NT2/D1 (cell line): ENCODE results near the gene IL16.
"Not testable (repeated sequence)": the region's sequence is repeated elsewhere in the genome, so short reads cannot be mapped to it uniquely, and the experiment has no call there.

Source experiments
- DNase-seq: peaks from one replicate; pipeline ENCODE4 v3.0.0-alpha.2; 2011; ENCODE audit warnings: low read depth, low spot score
- H3K27me3 ChIP-seq: 2 replicates; pipeline ENCODE4 v1.6.0; 2011; ENCODE audit warnings: mild to moderate bottlenecking; ENCODE audit not compliant: insufficient read length, insufficient read depth
- H3K36me3 ChIP-seq: 2 replicates; pipeline ENCODE4 v1.6.1; 2011; ENCODE audit warnings: mild to moderate bottlenecking, low read length, mixed read lengths; ENCODE audit not compliant: insufficient read depth, insufficient read length
- H3K4me1 ChIP-seq: 2 replicates; pipeline ENCODE4 v1.5.1; 2011; ENCODE audit not compliant: insufficient read depth, insufficient read length
- H3K4me3 ChIP-seq: 2 replicates; pipeline ENCODE4 v1.5.1; 2011; ENCODE audit warnings: low read depth; ENCODE audit not compliant: insufficient read length
- H3K9ac ChIP-seq: 2 replicates; pipeline ENCODE4 v1.6.0; 2011; ENCODE audit warnings: low read depth; ENCODE audit not compliant: insufficient read length
- H3K9me3 ChIP-seq: 2 replicates; pipeline ENCODE4 v1.5.1; 2011; ENCODE audit warnings: mild to moderate bottlenecking, low read length; ENCODE audit not compliant: insufficient read depth
- SUZ12 ChIP-seq: IDR thresholded peaks from 2 replicates; pipeline ENCODE4 v1.6.1; 2011; ENCODE audit not compliant: insufficient read length, insufficient read depth; ENCODE audit errors: extremely low read depth
- YY1 ChIP-seq: IDR thresholded peaks from 2 replicates; pipeline ENCODE4 v1.6.1; 2011; ENCODE audit not compliant: insufficient read length, insufficient read depth
- ZNF274 ChIP-seq: IDR thresholded peaks from 2 replicates; pipeline ENCODE4 v1.6.1; 2011; ENCODE audit warnings: mild to moderate bottlenecking, low read depth, low read length

Gene IL16

GRCh38 chr15:81157939-81158223, 38.8 kb upstream of the IL16 start:
- DNase-seq: no peak
- H3K4me1 ChIP-seq: no peaks in the 10 kb centered on the region

GRCh38 chr15:81158561-81158960, 38.1 kb upstream of the IL16 start:
- not testable (repeated sequence) for H3K36me3 ChIP-seq, H3K4me3 ChIP-seq, H3K9me3 ChIP-seq, H3K27me3 ChIP-seq, H3K9ac ChIP-seq, H3K4me1 ChIP-seq, DNase-seq

More at GRCh38 chr15:81157939-81158223, 38.8 kb upstream of the IL16 start:
- H3K9ac ChIP-seq: no peak overlapping the region
- no peak overlapping the region for H3K4me3 ChIP-seq
- no peaks in the 10 kb centered on the region for H3K36me3 ChIP-seq
- no peak for TF ChIP-seq ZNF274
- TF ChIP-seq SUZ12: no peak
- TF ChIP-seq YY1: no peak
- no peaks in the 10 kb centered on the region for H3K9me3 ChIP-seq
- H3K27me3 ChIP-seq: no peaks in the 10 kb centered on the region

GRCh38 chr15:81160312-81161159, 36.1 kb upstream of the IL16 start:
- DNase-seq: no peak
- no peaks in the 10 kb centered on the region for H3K4me1 ChIP-seq
- H3K9me3 ChIP-seq: no peaks in the 10 kb centered on the region
- no peak overlapping the region for H3K4me3 ChIP-seq
- no peaks in the 10 kb centered on the region for H3K27me3 ChIP-seq
- no peaks in the 10 kb centered on the region for H3K36me3 ChIP-seq
- no peak overlapping the region for H3K9ac ChIP-seq
- TF ChIP-seq ZNF274 (no peak), YY1 (no peak), SUZ12 (no peak)

GRCh38 chr15:81161160-81161673, 35.5 kb upstream of the IL16 start:
- DNase-seq: no peak
- H3K9me3 ChIP-seq: no peaks in the 10 kb centered on the region
- TF ChIP-seq SUZ12 (no peak), ZNF274 (no peak)
- no peaks in the 10 kb centered on the region for H3K36me3 ChIP-seq
- H3K4me3 ChIP-seq: no peak overlapping the region
- H3K4me1 ChIP-seq: no peaks in the 10 kb centered on the region
- H3K9ac ChIP-seq: no peak overlapping the region
- no peaks in the 10 kb centered on the region for H3K27me3 ChIP-seq

- no peaks in the 10 kb centered on the region for H3K9me3 ChIP-seq
- DNase-seq: no peak
- H3K9ac ChIP-seq: no peak overlapping the region
- no peak for TF ChIP-seq ZNF274
- H3K4me1 ChIP-seq: no peaks in the 10 kb centered on the region
- no peak overlapping the region for H3K4me3 ChIP-seq
- H3K36me3 ChIP-seq: no peaks in the 10 kb centered on the region
- H3K27me3 ChIP-seq: no peaks in the 10 kb centered on the region
These were observed 34.8 kb upstream of the IL16 start for GRCh38 chr15:81161851-81162250.

- H3K27me3 ChIP-seq: no peaks in the 10 kb centered on the region
- no peaks in the 10 kb centered on the region for H3K4me1 ChIP-seq
- DNase-seq: no peak
- H3K9ac ChIP-seq: no peak overlapping the region
- peaks cover 3% of the 10 kb centered on the region; the same call in 1 of the 2 replicates for H3K9me3 ChIP-seq
- no peak for TF ChIP-seq YY1
- TF ChIP-seq SUZ12: no peak
- no peak for TF ChIP-seq ZNF274
- no peak overlapping the region for H3K4me3 ChIP-seq
- H3K36me3 ChIP-seq: no peaks in the 10 kb centered on the region
These were observed 32.5 kb upstream of the IL16 start for GRCh38 chr15:81163961-81164800.

- no peak for TF ChIP-seq SUZ12
- TF ChIP-seq YY1: no peak
- TF ChIP-seq ZNF274: no peak
- Histone ChIP-seq H3K36me3 (no peaks in the 10 kb centered on the region), H3K9me3 (peaks cover 3% of the 10 kb centered on the region; the same call in 1 of the 2 replicates), H3K9ac (no peak overlapping the region), H3K4me3 (no peak overlapping the region), H3K27me3 (no peaks in the 10 kb centered on the region), H3K4me1 (no peaks in the 10 kb centered on the region)
- DNase-seq: no peak
These were observed 31.1 kb upstream of the IL16 start for GRCh38 chr15:81165535-81165934.
